GM18505 (cell line): ENCODE measurements around the gene CETN3.
"Not testable (repeated sequence)": the region's sequence is repeated elsewhere in the genome, so short reads cannot be mapped to it uniquely, and the experiment has no call there.

ENCODE experiments used
- ATAC-seq: cut with Tn5 transposase; IDR thresholded peaks from one replicate; pipeline ENCODE4 v1.9.1; 2021; ENCODE audit not compliant: unreplicated experiment
- POLR2A ChIP-seq: IDR thresholded peaks from 4 replicates; pipeline ENCODE4 v1.6.1; 2011; ENCODE audit warnings: borderline replicate concordance; ENCODE audit not compliant: insufficient read depth, insufficient read length; ENCODE audit errors: extremely low read depth

CETN3 gene

GRCh38 chr5:90367879-90368278, 41.7 kb downstream of the CETN3 start:
- TF ChIP-seq POLR2A = no peak
- no peak for ATAC-seq

- no peak for ATAC-seq
- TF ChIP-seq POLR2A = no peak
These were observed 42.6 kb downstream of the CETN3 start for GRCh38 chr5:90366948-90367347.

DNA sequence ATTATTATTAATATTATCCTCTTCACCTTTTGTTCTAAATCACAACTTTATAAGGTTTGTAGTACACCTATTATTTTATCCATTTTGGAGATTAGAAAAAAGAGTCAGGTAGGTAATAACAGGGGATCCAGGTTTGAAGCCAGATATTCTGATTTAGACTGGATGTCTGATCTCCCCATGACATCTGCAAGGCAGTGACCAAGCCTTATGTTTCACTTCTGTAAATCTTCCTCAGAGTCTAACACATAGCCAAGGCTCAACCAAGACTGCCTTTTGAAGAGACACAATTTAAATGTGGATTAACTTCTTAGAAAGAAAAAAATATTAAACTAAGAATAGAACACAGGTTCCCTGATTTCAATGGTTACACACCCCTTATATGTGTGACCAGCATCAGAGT, 44.2 kb downstream of the CETN3 start:
- no peak for ATAC-seq
- TF ChIP-seq POLR2A = no peak

GRCh38 chr5:90359073-90359920, 50.3 kb downstream of the CETN3 start:
- TF ChIP-seq POLR2A = no peak
- no peak for ATAC-seq

GRCh38 chr5:90356622-90357021, 52.9 kb downstream of the CETN3 start:
- no peak for ATAC-seq
- TF ChIP-seq POLR2A = no peak

GRCh38 chr5:90356176-90356575, 53.4 kb downstream of the CETN3 start:
- TF ChIP-seq POLR2A = no peak
- no peak for ATAC-seq

DNA sequence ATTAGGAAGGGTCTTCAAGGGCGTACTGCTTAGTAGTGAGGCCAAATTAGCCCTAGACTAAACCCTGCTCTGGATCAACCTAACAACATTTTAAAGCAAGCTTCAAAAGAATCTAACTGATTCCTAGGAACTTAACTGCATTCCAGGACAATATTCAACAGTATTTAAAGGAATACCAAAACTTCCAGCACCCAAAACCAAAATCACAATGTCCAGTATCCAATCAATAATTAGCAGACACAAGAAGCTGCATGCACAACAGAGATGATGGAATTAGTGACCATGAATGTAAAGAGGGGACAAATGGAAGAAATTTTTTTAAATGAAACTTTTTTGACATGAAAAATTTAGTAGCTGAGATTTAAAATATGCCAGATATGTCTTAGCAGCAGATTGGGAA, 53.9 kb downstream of the CETN3 start:
- no peak for TF ChIP-seq POLR2A

DNA sequence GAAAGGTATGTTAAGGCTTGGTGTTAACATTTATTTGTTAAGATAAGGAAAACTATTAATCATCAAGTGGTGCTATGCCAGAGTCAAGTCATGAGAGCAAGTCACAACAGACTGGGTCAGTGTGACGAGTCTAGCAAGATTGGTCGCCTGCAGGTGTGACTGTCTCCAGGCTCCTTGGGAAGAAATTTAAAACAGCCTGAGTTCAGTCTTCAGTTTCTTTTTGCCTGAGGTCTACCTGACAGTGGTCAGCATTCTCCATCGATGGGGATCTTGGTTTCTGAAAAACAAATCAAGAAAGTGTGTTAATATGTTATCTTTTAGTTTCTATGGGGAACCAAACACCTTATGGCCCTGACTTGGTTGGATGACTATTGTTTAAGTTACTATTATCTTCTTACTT, 56.3 kb downstream of the CETN3 start:
- no peak for ATAC-seq
- TF ChIP-seq POLR2A = no peak

More for the DNA sequence above, 53.9 kb downstream of the CETN3 start:
- no peak for ATAC-seq

GRCh38 chr5:90351101-90351500, 58.5 kb downstream of the CETN3 start:
- ATAC-seq = no peak
- no peak for TF ChIP-seq POLR2A

DNA sequence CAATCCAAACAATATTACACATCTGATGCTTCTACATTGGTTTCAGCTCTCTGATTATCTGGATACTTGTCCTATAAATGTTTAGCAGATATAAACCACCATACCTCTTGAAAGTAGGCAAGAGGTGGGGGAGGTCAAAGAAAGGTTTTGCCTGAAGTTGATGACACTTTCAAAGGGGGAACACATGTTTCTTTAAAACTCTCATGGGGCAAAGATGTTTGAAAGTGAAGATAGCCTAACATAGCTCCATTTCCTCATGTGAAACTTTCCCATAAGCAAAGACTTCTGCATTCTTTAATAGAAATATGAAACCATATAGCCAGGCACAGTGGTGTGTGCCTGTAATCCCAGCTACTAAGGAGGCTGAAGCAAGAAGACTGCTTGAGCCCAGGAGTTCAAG, 62.1 kb downstream of the CETN3 start:
- ATAC-seq = peak; percentile 47
- TF ChIP-seq POLR2A = no peak

GRCh38 chr5:90345684-90346083, 63.9 kb downstream of the CETN3 start:
- no peak for ATAC-seq
- TF ChIP-seq POLR2A = no peak

- ATAC-seq = no peak
- TF ChIP-seq POLR2A = no peak
These were observed 64.9 kb downstream of the CETN3 start for GRCh38 chr5:90344689-90345088.

- ATAC-seq = not testable (repeated sequence)
These were observed 65.8 kb downstream of the CETN3 start for GRCh38 chr5:90343731-90344130.

DNA sequence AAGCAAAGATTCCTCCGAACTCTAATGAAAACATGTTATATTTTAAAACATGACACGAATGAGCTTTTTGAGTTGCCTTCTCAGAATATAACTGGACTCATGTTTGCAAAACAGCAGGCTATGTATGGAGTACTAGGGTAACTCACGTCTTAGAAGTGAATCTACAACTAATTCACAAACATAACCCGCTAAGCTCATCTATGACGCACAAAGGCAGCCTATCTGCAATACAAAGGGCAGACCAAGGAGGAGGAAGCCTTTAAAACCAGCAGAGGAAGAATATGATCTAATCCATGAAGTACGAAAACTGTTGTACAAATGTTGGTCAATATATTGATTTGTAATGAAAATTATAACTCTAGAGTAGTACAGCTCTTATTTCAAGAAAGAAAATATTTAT, 67.0 kb downstream of the CETN3 start:
- TF ChIP-seq POLR2A = no peak
- no peak for ATAC-seq
